Left hindlimb (tissue), 1 donor: Measurements from ENCODE around the gene NHP2.
A peak's percentile ranks its signal among the peaks of the same experiment; 100 is the strongest.
"Not testable (repeated sequence)": the region's sequence is repeated elsewhere in the genome, so short reads cannot be mapped to it uniquely, and the experiment has no call there.

Experiments
- DNase-seq: peaks from one replicate; pipeline ENCODE4 v3.0.0-alpha.2; 2018

Gene NHP2

GRCh38 chr5:178129296-178129695 lies 24.4 kb downstream of the NHP2 start:
- no peak for DNase-seq

GRCh38 chr5:178127300-178128009 lies 26.2 kb downstream of the NHP2 start:
- DNase-seq, result not testable (repeated sequence)

GRCh38 chr5:178126556-178126955 lies 27.1 kb downstream of the NHP2 start:
- DNase-seq, result no peak

GRCh38 chr5:178125253-178125906 lies 28.3 kb downstream of the NHP2 start:
- DNase-seq, result no peak

- no peak for DNase-seq
Measured at GRCh38 chr5:178123966-178124925, 29.4 kb downstream of the NHP2 start.

GRCh38 chr5:178123094-178123965 lies 30.4 kb downstream of the NHP2 start:
- no peak for DNase-seq

- DNase-seq, result no peak
Measured at GRCh38 chr5:178122346-178122745, 31.3 kb downstream of the NHP2 start.

GRCh38 chr5:178121391-178122276 lies 32.1 kb downstream of the NHP2 start:
- peak; percentile 86 for DNase-seq

GRCh38 chr5:178120607-178121357 lies 32.9 kb downstream of the NHP2 start:
- DNase-seq, result peak; percentile 84

GRCh38 chr5:178119915-178120606 lies 33.6 kb downstream of the NHP2 start:
- no peak for DNase-seq

GRCh38 chr5:178117923-178118701 lies 35.6 kb downstream of the NHP2 start:
- DNase-seq, result no peak

GRCh38 chr5:178116143-178116885 lies 37.4 kb downstream of the NHP2 start:
- DNase-seq, result no peak

GRCh38 chr5:178115814-178116142 lies 37.9 kb downstream of the NHP2 start:
- DNase-seq, result no peak

GRCh38 chr5:178115136-178115813 lies 38.4 kb downstream of the NHP2 start:
- peak; percentile 72 for DNase-seq

GRCh38 chr5:178114325-178115135 lies 39.2 kb downstream of the NHP2 start:
- no peak for DNase-seq

- no peak for DNase-seq
Measured at GRCh38 chr5:178113841-178114324, 39.8 kb downstream of the NHP2 start.
